Mesenchymal stem cell (in vitro differentiated cells and primary cell): ENCODE data around the gene DDX60.

Experiments used
- DNase-seq: peaks from one replicate; pipeline ENCODE4 v3.0.0-alpha.2; 2013
- H2AFZ ChIP-seq: one replicate; pipeline ENCODE4 v1.6.1; 2013; ENCODE audit warnings: low read depth, mild to moderate bottlenecking, control low read depth, inconsistent platforms, low read length, moderate library complexity
- H2AK5ac ChIP-seq: 2 replicates; pipeline ENCODE4 v1.6.1; 2013; ENCODE audit warnings: low read length, moderate library complexity, mild to moderate bottlenecking, inconsistent platforms; ENCODE audit not compliant: severe bottlenecking
- H2BK120ac ChIP-seq: one replicate; pipeline ENCODE4 v1.6.1; 2013; ENCODE audit warnings: low read depth, mild to moderate bottlenecking, inconsistent platforms, low read length, moderate library complexity
- H2BK12ac ChIP-seq, 2 experiments: one replicate each; pipeline ENCODE4 v1.6.1; 2013; ENCODE audit warnings: inconsistent platforms in 2 of 2, low read length in 2 of 2, mild to moderate bottlenecking in 2 of 2, moderate library complexity in 2 of 2, control low read depth in 1 of 2
- H2BK15ac ChIP-seq: one replicate; pipeline ENCODE4 v1.6.1; 2013; ENCODE audit warnings: mild to moderate bottlenecking, low read depth, inconsistent platforms; ENCODE audit not compliant: poor library complexity, severe bottlenecking
- H2BK5ac ChIP-seq: 2 replicates; pipeline ENCODE4 v1.6.1; 2013; ENCODE audit warnings: low read depth, mild to moderate bottlenecking, low read length, control low read depth, inconsistent platforms; ENCODE audit not compliant: poor library complexity, severe bottlenecking
- H3K14ac ChIP-seq, 2 experiments: one replicate each; pipeline ENCODE4 v1.6.1; 2013; ENCODE audit warnings: inconsistent platforms in 2 of 2, low read length in 2 of 2, control low read depth in 1 of 2, mild to moderate bottlenecking in 1 of 2, moderate library complexity in 1 of 2
- H3K18ac ChIP-seq, 2 experiments: one replicate each; pipeline ENCODE4 v1.6.1; 2013; ENCODE audit warnings: inconsistent platforms in 2 of 2, low read length in 2 of 2, control low read depth in 1 of 2, low read depth in 1 of 2, mild to moderate bottlenecking in 1 of 2
- H3K23ac ChIP-seq, 2 experiments: one replicate each; pipeline ENCODE4 v1.6.1; 2013; ENCODE audit warnings: inconsistent platforms in 2 of 2, low read length in 2 of 2, mild to moderate bottlenecking in 2 of 2, moderate library complexity in 2 of 2, control low read depth in 1 of 2
- H3K27ac ChIP-seq: 2 replicates; pipeline ENCODE4 v1.5.1; 2013; ENCODE audit warnings: mild to moderate bottlenecking, moderate library complexity, low read length, control low read depth, inconsistent platforms; ENCODE audit not compliant: poor library complexity, severe bottlenecking
- H3K27me3 ChIP-seq, 2 experiments: 2 replicates each; pipeline versions ENCODE4 v1.6.1 to v1.7.0; 2013; ENCODE audit warnings: low read length in 2 of 2, mild to moderate bottlenecking in 2 of 2, moderate library complexity in 2 of 2, control low read depth in 1 of 2, inconsistent platforms in 1 of 2; ENCODE audit not compliant: control insufficient read depth in 1 of 2, insufficient read depth in 1 of 2
- H3K36me3 ChIP-seq, 2 experiments: 2 replicates each; pipeline versions ENCODE4 v1.6.1 to v1.7.0; 2013; ENCODE audit warnings: low read length in 2 of 2, control low read depth in 1 of 2, inconsistent platforms in 1 of 2, low read depth in 1 of 2, mild to moderate bottlenecking in 1 of 2; ENCODE audit not compliant: insufficient read depth in 2 of 2, control insufficient read depth in 1 of 2
- H3K4ac ChIP-seq, 2 experiments: one replicate each; pipeline ENCODE4 v1.6.1; 2013; ENCODE audit warnings: inconsistent platforms in 2 of 2, low read length in 2 of 2, mild to moderate bottlenecking in 2 of 2, moderate library complexity in 2 of 2, control low read depth in 1 of 2, low read depth in 1 of 2
- H3K4me1 ChIP-seq: 2 replicates; pipeline ENCODE4 v1.6.1; 2013; ENCODE audit warnings: low read depth, low read length, control low read depth; ENCODE audit not compliant: control insufficient read depth, insufficient read depth
- H3K4me2 ChIP-seq: 2 replicates; pipeline ENCODE4 v1.6.1; 2013; ENCODE audit warnings: low read length, mild to moderate bottlenecking, inconsistent platforms; ENCODE audit not compliant: poor library complexity, severe bottlenecking
- H3K4me3 ChIP-seq, 2 experiments: 2 replicates each; pipeline versions ENCODE4 v1.5.1 to v1.7.0; 2013; ENCODE audit warnings: low read length in 2 of 2, mild to moderate bottlenecking in 2 of 2, control low read depth in 1 of 2, low read depth in 1 of 2; ENCODE audit not compliant: insufficient read depth in 1 of 2
- H3K79me1 ChIP-seq: replicated peaks from 2 replicates; pipeline ENCODE4 v1.6.1; 2013; ENCODE audit warnings: mild to moderate bottlenecking, control low read depth, low read length, inconsistent platforms; ENCODE audit not compliant: poor library complexity, severe bottlenecking
- H3K9ac ChIP-seq: 2 replicates; pipeline ENCODE4 v1.7.0; 2013; ENCODE audit warnings: mild to moderate bottlenecking, low read length, moderate library complexity
- H3K9me3 ChIP-seq: 2 replicates; pipeline ENCODE4 v1.7.0; 2013; ENCODE audit warnings: mild to moderate bottlenecking, low read length; ENCODE audit not compliant: control insufficient read depth
- H4K8ac ChIP-seq: one replicate; pipeline ENCODE4 v1.6.1; 2013; ENCODE audit warnings: inconsistent platforms, mild to moderate bottlenecking, low read length, moderate library complexity
- H4K91ac ChIP-seq: one replicate; pipeline ENCODE4 v1.6.1; 2013; ENCODE audit warnings: mild to moderate bottlenecking, low read length, inconsistent platforms
- WGBS: methylation state at CpG from one replicate; pipeline ENCODE4 v1.1.7; 2013; ENCODE audit warnings: mixed read lengths; 5-methylcytosine and 5-hydroxymethylcytosine counted together

Gene DDX60

DNA sequence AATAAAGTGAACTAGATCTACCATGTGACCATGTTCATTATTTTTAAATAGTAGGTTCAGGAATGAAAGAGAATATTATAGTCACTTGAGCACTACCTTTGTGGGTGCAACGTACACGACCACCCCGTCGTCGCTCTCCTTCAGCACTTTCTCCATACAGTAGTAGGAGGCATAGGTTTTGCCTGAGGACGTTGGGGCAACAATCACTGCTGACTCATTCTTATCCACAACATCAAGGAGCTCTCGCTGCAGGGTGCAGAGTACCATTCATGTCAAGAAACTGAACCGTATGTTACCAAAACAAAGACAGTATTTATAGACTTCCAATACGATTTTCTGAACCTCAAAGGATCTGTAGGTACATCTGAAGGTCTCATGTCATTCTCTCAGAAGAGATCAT, 44.7 kb downstream of the DDX60 start:
- Histone ChIP-seq H3K4me1 (peaks cover 2% of the 10 kb centered on the region), H2AFZ (no peak overlapping the region), H2BK15ac (no peak overlapping the region), H2BK12ac (no peak overlapping the region), H2AK5ac (no peak overlapping the region), H3K9me3 (no peaks in the 10 kb centered on the region), H3K18ac (no peak overlapping the region), H4K8ac (no peak overlapping the region), H3K79me1 (no peaks in the 10 kb centered on the region), H3K4me2 (no peak overlapping the region), H3K27ac (no peak overlapping the region), H3K4ac (no peak overlapping the region), H3K23ac (no peak overlapping the region), H2BK120ac (no peak overlapping the region), H3K27me3 (no peaks in the 10 kb centered on the region), H2BK5ac (no peak overlapping the region), H3K4me3 (no peak overlapping the region), H4K91ac (no peak overlapping the region), H3K14ac (no peak overlapping the region), H3K9ac (no peak overlapping the region), H3K36me3 (peaks cover 3 to 82% of the 10 kb centered on the region in 2 experiments)
- DNase-seq, result no peak
- WGBS, result 82% methylated on average over 9 of the region's 9 CpGs

DNA sequence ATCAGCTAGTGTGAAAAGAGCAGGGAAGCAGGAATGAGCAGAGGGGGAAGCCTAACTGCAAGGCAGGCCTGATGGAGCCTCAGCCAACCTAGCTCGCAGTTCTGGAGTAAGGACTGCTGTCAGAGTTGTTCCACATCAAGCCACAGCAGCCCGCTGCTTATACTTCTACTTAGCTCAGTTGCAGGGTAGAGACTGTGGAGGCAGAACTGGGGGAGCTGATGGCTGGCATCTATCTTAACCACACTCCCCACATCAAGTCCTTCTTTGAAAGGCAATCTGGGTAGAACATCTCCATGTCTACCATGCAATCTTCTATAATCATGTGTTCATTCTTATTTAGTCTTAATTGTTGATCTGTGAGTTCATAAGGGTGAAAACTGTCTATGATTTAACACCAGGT, 46.1 kb downstream of the DDX60 start:
- 100% methylated on average over 2 of the region's 2 CpGs for WGBS
- Histone ChIP-seq H3K4ac (no peak overlapping the region), H3K14ac (no peak overlapping the region)

DNA sequence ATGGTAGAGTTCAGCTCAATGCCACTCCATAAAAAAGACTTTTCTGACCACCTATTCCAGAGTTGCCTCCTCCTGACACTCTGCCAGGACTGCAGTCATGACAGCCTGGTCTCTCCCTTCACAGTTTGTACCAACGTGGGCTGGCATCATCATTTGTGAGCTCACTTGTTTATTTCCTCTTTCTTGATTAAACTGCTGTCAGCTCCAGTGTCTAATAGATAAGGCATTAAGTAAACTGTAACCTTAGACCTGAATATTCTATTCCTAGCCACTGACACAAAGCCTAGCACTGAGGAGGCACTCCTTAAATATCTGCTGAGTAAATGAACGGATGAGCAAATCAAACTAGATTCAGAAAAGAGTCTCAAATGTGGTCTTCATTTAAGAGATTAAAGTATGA, 48.7 kb downstream of the DDX60 start:
- Histone ChIP-seq H2BK15ac (no peak overlapping the region), H3K9ac (no peak overlapping the region), H3K36me3 (peaks cover 3 to 88% of the 10 kb centered on the region in 2 experiments), H3K23ac (no peak overlapping the region), H2BK5ac (no peak overlapping the region), H3K4me2 (no peak overlapping the region), H3K4me1 (peaks cover 2% of the 10 kb centered on the region), H3K4me3 (no peak overlapping the region), H4K8ac (no peak overlapping the region), H3K18ac (no peak overlapping the region), H2AFZ (no peak overlapping the region), H4K91ac (no peak overlapping the region), H3K4ac (no peak overlapping the region), H2AK5ac (no peak overlapping the region), H3K9me3 (no peaks in the 10 kb centered on the region), H2BK120ac (no peak overlapping the region), H3K27me3 (no peaks in the 10 kb centered on the region), H3K27ac (no peak overlapping the region), H2BK12ac (no peak overlapping the region), H3K14ac (no peak overlapping the region), H3K79me1 (no peaks in the 10 kb centered on the region)
- no peak for DNase-seq
- WGBS, result 86% methylated on average over 2 of the region's 2 CpGs

More for the DNA sequence above, 46.1 kb downstream of the DDX60 start:
- no peak overlapping the region for H2BK120ac ChIP-seq
- H3K9ac ChIP-seq, result no peak overlapping the region
- H3K4me3 ChIP-seq, result no peak overlapping the region
- no peaks in the 10 kb centered on the region for H3K9me3 ChIP-seq
- H2AFZ ChIP-seq, result no peak overlapping the region
- no peak overlapping the region for H3K23ac ChIP-seq
- H2AK5ac ChIP-seq, result no peak overlapping the region
- H4K8ac ChIP-seq, result no peak overlapping the region
- no peaks in the 10 kb centered on the region for H3K79me1 ChIP-seq
- H3K18ac ChIP-seq, result no peak overlapping the region
- DNase-seq, result no peak
- no peak overlapping the region for H3K4me2 ChIP-seq
- no peak overlapping the region for H2BK15ac ChIP-seq
- H2BK5ac ChIP-seq, result no peak overlapping the region
- H3K27ac ChIP-seq, result no peak overlapping the region
- no peaks in the 10 kb centered on the region for H3K27me3 ChIP-seq
- peaks cover 3 to 86% of the 10 kb centered on the region in 2 experiments for H3K36me3 ChIP-seq
- H4K91ac ChIP-seq, result no peak overlapping the region
- H3K4me1 ChIP-seq, result peaks cover 2% of the 10 kb centered on the region
- no peak overlapping the region for H2BK12ac ChIP-seq

DNA sequence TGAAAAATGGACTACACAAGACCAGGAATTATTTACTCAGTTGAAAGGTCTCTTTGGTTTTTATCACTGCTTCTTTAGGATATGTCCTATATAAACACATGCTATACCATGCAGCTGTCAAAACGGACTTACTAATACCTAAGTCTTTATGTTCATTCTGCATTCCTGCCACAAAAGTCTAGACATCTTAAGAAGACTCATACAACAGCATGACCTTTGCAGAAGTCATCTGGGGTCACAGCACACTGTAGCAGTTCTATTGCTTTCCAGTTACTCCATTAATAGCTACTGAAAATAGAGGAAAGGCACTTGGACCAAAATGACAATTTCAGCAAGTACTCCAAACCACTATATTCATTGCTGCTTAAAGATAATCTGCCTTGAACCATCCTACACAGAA, 53.2 kb downstream of the DDX60 start:
- Histone ChIP-seq H2AK5ac (no peak overlapping the region), H3K36me3 (peaks cover 3 to 85% of the 10 kb centered on the region in 2 experiments)
- 63% methylated on average over 1 of the region's 1 CpG for WGBS

More for the DNA sequence above, 53.2 kb downstream of the DDX60 start:
- Histone ChIP-seq H2BK120ac (no peak overlapping the region), H3K27ac (no peak overlapping the region), H2BK15ac (no peak overlapping the region), H3K18ac (no peak overlapping the region), H3K4ac (no peak overlapping the region), H3K4me1 (no peaks in the 10 kb centered on the region), H4K91ac (no peak overlapping the region), H3K4me2 (no peak overlapping the region), H3K9ac (no peak overlapping the region), H2AFZ (no peak overlapping the region), H4K8ac (no peak overlapping the region), H3K14ac (no peak overlapping the region), H3K4me3 (no peak overlapping the region), H3K9me3 (no peaks in the 10 kb centered on the region), H2BK12ac (no peak overlapping the region), H3K23ac (no peak overlapping the region), H2BK5ac (no peak overlapping the region), H3K27me3 (no peaks in the 10 kb centered on the region), H3K79me1 (no peaks in the 10 kb centered on the region)
- no peak for DNase-seq
